Fibroblast of skin of scalp (primary cell): ENCODE data around the gene CANT1.

ENCODE experiments used
- DNase-seq: peaks from one replicate; pipeline ENCODE4 v3.0.0-alpha.2; 2013

Gene CANT1

DNA sequence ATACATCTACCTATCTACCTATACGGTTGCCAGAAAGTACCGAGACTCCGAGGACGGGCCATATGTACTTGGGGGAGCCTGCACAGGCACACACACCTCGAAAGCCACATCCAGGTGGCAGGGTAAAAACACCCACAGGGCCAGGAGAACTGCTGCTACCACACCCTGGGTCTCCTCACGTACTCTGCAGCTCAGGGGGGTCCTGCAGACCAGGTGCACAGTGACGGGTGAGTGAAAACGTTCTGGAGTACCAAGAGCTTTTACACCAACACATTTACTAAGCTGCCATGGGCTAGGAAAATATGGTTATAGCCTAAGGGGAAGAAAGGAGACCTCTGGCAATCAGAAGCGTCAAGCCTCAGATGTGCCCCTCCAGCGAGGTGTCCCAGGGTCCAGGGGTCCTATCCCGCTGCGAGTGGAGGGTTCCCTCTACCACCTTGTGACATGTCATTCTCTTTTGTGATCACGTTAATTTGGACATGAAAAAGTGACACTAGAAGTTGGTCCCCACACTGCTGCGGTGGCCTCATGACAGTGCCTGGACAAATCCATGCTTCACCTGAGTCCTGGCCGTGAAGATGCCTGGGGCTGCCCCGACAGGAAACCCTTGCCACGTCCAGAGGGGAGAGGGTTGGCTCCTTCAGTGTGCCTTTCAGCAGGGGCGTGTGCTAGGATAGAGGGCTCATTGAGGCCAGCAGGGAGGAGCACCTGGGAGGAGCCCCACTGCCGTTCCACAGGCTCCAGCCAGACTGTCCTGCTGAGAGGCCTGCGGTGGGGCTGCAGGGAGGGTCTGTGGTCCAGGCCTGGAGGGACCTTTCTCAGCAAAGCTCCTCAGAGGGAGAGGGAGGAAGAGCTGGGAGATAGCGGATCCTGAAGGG, 1.8 kb downstream of the CANT1 start:
- DNase-seq = no peak

DNA sequence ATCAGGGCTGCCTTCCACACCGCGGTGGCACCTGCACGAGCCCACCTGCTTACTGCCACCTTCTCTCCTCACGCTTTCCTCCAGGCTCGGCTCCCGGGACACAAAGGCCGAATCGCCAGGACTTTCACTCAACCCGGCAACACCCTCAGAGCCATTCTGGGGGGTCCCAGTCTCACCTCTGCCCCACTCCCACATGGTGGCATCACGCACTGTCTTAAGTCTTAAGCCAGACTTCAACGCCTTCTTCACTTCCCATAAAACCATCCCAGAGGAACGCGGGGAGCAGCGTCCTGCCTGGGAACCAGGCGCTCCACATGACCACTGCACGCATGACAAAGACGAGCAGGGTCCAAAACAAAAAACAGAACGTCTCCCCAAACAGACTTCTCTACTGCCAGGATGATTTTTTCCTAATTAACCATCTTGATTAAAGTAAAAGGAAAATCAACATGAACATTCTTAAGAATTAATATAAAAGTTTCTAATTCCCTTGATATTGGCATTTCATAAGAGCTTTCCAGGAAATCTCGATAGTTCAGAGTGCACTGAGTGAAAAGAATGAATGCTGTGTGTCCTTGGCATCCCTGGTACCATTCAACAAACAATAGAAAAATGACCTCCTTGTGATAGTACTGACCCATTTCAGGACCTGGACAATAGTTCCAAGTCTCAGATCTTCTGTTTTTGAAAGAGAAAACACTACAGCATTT, 2.6 kb downstream of the CANT1 start:
- DNase-seq = no peak

DNA sequence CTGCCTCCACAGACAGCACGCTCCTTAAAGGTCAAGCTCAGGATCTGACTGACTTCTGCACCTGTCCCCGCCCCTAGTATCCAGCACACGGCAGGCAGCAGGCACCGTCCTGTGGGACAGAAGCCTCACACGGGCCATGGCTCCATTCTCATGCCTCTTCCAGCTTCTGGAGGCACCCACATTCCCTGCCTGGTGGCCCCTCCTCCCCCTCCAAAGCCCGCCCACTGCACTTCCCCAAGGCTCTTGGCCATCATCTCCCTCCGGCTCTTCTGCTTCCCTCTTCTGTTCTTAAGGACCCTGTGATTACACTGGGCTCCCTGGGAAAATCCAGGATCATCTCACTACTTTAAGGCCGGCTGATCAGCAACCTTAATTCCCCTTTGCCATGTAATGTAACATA, 3.5 kb downstream of the CANT1 start:
- DNase-seq = no peak

DNA sequence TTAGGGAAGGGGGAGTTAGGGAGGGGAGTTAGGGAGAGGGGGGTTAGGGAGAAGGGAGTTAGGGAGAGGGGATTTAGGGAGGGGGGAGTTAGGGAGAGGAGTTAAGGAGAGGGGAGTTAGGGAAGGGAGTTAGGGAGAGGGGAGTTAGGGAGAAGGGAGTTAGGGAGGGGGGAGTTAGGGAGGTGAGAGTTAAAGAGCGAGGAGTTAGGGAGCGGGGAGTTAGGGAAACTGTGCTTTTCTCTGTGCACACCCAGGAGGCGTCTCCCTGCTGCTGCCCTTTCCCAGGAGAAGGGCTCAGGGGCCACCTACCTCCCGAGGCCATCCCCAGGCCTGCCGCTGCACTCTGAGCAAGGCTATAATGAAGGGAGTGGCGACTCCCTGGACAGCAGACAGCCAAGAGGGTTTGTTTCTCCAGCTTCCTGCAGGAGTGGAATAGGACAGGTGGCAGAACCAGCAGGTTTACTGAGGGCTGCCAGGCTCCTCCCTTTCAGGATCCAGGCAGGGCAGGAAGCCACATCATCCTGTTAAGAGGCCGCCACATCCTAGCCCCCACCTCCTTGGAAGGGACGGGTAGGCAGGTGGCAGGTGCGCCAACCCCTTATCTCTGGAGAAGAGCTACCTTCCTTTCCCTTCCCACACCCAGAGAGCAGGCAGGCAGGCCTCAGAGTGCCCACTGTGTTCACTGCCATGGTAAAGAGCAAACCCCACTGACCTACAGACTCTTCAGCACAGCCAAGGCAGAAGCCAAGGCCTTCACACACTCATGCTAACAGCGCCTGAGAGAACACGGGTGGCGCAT, 4.3 kb downstream of the CANT1 start:
- no peak for DNase-seq

DNA sequence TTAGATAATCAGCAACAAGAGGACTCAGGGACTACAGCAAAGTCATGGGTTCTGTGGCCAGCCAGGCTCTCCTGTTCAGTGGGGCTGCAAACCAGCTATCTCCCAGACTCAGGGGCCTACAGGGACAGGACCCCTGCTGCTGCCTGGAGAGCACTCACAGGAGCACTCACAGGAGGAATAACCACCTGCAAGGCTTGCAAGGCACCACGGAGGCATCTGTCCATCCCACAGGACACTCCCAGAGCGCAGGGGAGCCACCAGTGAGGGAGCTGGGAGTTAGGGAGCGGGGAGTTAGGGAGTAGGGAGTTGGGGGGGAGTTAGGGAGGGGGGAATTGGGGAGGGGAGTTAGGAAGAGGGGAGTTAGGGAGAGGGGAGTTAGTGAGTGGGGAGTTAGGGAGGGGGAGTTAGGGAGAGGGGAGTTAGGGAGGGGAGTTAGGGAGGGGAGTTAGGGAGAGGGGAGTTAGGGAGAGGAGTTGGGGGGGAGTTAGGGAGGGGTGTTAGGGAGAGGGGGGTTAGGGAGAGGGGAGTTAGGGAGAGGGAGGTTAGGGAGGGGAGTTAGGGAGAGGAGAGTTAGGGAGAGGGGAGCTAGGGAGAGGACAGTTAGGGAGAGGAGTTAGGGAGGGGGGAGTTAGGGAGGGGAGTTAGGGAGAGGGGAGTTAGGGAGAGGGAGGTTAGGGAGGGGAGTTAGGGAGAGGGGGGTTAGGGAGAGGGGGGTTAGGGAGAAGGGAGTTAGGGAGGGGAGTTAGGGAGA, 5.7 kb downstream of the CANT1 start:
- DNase-seq = no peak

DNA sequence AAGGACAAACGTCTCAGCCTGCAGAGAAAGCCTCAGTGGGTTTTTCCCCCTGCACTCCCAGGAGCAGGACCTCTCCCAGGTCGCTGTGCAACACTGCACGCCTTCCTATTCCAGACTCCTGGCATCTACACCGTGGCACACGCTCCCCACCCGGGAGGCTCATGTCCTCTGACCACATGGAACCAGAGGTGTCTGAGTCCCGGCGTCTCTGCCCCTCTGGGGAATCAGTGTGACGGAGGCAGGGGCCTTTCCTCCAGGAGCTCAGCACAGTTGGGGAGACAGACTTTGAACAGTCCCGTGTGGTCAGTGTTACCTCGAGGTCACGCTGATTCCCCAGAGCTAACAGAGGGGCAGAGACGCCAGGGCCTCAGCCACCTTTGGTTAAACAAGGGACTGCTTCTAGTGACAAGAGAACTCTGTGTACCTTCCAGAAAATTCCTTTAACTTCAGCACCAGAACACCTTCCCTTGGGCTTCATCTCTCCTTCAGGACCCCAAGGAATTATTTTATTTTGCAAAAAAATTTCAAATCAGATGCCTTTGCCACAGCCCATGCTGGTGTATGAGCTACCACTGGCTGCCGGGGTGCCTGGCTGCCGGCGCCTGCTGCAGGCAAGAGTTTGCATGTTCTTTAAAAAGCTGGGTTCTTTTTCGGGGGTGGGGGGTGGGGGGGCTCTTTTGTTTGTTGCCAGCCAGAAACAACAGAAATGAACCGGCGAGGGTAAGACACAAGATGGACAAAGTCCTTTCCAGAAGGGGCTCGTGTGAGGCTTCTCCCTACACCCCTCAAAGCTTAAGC, 6.6 kb downstream of the CANT1 start:
- DNase-seq = no peak

DNA sequence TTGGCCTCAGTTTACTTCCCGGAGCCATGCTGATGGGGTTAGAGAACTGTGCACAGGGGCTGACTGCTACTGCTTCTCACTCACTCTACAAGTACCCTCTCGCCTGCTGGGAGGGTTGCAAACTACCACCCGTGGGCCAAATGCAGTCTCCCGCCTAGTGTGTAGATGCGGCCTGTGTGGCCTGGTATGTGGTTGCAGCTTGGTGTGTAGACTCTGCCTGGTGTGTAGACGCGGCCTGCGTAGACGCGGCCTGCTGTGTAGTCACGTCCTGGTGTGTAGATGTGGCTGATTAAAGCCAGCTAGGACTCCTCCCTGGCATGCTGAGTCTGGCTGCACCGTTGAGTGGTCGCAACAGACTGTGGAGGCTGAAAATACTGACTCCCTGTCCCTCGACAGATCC, 7.3 kb downstream of the CANT1 start:
- no peak for DNase-seq

DNA sequence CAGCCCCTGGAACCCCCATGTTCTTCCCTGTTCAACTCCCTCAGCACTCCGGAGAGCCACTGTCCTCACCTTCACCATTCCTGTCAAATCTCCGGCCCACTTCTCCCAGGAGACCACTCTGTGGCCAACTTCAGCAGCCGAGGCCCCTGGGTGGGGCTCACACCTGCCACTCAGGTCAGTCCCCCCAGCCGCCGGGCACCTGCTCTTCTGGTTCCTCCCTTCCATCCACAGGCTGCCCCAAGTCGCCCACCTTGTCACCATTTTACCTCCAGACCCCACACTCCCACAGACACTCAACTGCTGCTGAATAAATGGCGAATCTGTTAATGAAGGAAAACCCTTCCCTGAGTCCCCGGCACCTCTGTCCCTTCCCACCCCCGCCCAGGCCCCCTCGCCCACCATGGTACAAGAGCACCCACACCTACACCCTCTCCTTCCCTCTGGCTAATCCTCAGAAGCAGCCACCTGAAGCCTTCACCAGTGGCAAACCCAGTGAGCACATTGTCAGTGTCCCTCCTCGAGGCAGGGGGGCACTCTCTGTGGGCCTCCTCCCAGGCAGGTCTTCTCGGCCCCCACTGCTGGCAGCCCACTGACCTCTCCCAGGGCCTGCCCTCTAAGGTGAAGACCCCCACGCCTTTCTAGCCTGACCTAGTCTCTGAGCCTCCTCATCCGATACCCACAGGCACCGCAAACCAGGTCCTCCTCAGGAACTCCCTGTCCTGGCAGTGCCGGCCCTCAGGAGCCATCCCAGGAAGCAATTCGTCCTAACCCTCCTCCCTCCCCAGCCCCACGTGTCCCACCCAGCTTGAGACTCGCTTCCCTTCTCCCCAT, 8.2 kb downstream of the CANT1 start:
- DNase-seq = no peak

DNA sequence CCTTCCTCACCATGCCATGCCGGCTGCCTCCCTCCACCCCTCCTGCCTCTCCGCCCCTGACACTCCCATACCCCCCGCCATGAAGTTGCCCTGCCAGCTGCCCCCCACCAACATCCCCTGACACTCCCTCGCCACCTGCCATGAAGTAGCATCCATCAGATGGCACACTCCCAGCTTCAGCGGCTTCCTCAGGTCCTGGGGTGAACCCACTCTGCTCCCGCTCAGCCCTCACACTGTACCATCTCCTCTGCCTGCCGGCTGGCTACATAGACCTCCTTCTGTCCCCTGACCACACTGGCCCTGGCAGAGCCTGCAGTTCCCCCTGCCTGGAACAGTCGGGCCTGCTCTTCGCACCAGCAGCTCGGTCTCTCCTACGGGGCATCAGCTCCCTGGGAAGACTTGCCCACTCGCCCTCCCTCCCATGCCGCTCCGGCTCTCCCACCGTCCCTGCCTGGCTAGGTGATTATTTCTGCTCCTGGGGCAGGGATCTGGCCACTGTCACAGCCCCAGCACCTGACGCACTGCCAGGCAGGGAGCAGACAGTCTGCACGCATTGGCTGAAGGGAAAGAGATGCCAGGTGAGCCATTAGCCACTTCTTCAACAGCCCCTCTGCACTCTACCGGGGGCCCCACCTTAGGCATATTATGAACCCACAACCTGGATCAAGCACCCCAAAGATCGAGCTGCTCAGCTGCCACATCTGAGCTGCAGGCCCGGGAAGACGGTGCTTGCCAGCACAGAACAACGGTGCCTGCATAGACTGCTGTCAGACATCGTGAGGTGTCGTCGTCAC, 9.0 kb downstream of the CANT1 start:
- DNase-seq = no peak

DNA sequence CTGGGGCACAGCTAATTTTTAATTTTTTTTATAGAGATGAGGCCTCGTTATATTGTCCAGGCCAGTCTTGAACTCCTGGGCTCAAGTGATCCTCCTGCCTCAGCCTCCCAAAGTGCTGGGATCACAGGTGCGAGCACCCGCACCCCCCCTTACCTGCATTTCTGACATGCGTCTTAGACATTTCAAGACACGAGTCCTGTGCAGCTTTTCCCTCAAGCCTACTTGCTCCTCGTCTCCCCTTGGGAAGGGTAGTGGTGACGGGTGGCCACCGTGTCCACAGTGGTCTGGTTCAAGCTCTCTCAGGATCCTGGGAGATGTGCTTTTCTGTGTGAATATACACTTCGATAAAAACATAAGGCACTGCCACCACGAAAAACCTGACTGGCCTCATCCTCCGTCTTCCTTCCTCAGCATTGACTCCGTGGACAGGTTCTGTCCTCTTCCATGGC, 9.6 kb downstream of the CANT1 start:
- DNase-seq = no peak

DNA sequence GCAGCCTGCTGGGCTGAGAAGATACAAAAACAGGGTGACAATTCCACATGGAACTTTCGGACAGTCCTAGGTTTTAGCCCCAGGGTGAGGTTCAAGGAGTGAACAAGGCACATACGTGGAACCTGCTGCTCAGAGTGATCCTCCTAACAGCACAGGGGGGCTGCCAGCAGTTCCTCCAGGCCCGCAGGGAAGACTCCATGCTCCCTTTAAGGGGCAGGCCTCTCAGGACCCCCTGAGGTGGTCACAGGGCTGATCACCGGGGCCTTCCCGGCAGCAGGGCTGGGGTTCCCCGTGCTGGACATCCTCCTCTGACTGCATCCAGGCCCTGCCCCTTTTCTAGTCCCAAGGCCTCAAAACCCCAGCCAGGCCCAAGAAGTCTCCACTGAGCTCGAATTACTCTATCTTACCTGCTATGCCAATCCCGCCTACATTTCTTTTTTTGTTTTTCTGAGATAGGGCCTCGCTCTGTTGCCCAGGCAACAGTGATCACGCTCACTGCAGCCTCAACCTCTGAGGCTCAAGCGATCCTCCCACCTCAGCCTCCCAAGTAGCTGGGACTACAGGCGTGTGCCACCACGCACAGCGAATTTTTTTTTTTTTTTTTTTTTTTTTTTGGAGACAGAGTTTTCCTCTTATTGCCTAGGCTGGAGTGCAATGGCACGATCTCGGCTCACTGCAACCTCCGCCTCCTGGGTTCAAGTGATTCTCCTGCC, 10.4 kb downstream of the CANT1 start:
- no peak for DNase-seq

DNA sequence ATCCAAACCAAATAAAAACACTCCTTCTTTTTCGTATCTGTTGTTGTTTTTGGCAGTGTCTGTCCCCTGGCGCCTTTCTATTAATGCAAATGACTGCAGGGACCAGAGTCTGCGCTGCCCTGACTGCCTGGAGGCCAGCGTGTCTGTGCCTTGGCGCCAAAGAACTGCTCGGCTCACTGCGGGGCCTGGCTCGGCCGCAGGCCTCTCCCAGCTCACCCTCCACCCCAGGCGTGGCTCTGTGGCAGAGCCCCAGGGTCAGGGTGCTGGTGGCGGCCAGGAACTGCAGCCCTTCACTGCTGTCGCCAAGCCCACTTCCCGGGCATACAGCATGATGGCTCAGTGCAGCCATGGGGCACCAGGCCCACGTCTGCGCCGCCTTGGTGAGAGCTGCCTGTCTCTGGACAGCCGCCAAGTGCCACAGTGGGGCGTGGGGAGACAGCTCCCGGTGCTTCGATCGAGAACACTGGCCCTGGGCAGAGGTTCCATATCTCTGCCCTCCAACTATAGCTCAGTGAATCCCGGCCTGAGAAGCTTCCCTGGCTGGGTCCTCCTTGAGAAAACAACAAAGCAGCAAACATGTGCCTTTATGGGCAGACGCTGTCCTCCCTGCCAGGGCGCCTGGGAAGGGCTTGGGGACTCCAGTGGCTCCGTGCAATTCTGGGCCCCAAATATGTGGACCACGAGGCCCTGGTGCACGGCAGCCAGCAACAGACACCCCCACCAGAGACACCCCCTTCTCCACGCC, 11.1 kb downstream of the CANT1 start:
- DNase-seq = no peak

DNA sequence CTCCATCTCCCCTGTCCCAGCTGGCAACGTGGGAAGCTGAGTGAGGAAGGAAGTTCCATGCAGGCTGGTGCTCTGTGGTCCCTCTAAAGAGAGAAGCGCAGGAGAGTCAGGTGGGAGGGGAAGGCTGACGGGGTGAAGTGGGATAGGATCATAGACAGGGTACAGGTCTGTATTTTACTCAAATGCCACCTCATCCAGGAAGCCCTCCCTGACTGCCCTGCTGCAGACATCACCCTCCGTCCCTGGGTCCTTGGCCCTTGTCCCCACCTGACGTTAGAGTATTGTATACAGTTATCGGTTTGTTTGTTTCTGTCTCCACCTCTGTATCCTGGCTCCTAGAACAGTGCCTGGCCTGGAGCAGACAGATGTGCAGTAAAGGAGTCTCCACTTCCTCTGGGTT, 11.7 kb downstream of the CANT1 start:
- DNase-seq = no peak

DNA sequence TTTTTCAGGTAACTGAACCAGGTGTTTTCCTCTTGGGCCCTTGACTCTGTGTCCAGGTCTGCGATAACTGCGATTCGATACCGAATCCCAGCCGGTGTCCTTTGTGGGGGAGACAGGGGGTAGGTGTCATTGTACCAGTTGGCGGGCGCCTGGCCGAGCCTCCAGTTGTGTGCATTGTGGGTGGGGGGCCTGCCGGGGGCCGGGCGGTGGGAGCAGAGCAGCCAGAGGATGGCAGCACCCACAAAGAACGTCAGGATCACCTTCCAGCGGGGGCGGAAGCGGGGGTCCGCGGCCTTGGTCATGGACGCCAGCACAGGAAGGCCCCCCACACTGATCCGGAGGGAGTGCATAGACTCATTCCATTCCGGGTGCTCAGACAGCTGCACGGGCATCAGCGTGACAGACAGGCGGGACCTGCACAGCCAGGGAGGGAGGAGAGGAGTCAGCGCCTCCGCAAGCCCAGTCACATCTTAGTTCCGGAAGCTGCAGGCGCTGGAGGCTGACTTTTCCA, 12.3 kb downstream of the CANT1 start:
- no peak for DNase-seq

DNA sequence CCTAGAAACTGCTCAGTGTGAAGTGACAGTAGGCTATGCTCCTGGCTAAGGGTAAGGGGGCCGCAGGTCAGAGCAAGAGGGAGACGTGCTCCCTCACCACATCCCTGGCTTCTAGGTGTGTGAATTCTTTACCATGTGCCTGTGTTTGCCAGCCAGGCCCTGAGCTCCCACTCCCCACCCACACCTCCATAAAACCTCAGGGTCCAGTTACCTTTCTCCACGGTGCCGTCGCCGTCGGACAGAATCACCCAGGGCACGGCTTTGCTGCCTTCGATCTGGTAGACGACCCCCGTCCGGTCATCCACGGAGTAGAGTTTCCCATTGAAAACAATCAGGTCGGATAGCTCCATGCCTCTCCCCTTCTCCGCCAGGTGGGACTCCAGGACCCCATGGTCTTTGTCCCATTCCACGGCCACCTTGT, 12.8 kb downstream of the CANT1 start:
- no peak for DNase-seq

DNA sequence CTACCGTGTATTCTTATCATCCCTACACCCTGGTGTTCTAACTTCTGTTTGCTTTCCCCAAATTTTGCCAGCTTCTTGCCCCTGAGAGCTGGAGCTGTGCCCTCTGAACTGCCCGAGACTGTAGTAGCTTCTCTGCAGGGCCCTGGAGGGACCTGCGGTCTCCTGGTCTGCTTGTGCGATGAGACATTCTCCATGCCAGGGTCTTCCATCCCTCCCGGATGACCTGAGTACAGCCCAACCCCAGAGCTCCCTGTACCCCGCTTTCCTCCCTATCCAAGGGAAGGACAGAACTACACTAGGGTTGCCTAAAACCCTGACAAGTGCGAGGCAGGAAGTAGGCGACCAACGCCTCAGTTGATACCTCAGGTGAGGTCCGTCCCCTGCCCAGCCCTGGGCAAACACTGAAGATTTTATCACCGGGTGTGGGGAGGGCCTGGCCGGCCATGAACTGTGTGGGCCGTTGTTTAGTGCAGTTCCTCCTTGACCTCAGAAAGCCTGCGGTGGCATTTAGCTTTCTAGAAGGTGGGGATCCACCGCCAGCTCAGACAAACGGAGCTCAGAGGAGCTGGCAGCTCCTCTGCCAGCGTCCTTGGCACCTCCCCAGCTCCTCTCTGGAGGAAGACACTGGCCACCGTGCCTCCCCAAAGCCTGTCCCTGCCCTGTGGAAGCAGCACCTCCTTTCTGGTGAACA, 13.7 kb downstream of the CANT1 start:
- no peak for DNase-seq

DNA sequence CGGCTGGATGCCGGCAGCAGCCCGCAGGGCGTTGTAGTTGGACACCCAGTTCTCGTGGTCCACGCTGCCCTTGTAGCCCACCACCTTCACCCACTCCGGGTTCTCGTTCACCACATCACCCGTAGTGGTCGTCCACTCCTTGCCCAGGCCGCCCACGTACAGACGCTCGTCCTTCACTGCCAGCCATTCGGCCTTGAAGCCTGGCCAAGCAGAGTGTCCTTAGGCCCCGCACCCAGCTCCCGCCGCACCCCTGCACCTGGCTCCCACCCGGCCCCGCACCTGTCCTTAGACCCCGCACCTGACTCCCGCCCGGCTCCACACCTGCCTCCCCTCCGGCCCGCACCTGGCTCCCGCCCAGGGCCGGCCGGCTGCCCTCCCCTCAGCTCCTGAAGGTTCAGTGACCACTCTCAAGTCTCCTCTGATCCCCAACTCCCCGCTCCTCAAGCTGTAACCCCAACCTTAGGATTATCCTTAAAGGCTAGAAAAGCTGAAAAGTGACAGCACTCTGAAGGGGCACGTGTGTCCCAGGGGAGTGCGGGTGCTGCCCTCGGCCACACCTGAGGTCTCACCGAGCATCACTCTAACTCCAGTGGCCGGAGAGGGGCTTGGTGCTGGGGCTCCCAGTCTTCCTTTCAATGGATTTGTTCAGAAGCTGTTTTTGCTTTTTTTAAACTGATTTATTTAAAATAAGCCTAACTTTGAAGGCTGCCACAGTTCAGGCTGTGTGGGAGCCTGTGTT, 14.4 kb downstream of the CANT1 start:
- no peak for DNase-seq
